ENCODE data around the gene CCDC183.
"Not testable (repeated sequence)": the region's sequence is repeated elsewhere in the genome, so short reads cannot be mapped to it uniquely, and the experiment has no call there.

Gene CCDC183

GRCh38 chr9:136796238-136796774, at the start of gene CCDC183:
Gene CCDC183 (plus strand): TSS chr9:136796338. CDS start chr9:136796398, 60 bp downstream.
- FAIRE-seq, result no peak

- no peak for FAIRE-seq
Observed at GRCh38 chr9:136746621-136747020, 49.5 kb upstream of the CCDC183 start.

- no peak for FAIRE-seq
Observed at GRCh38 chr9:136747161-136748060, 48.7 kb upstream of the CCDC183 start.

- no peak for FAIRE-seq
Observed at GRCh38 chr9:136748201-136748600, 47.9 kb upstream of the CCDC183 start, which contains the start of gene LCN6. Gene LCN6 (minus strand): TSS chr9:136748525. CDS start chr9:136748483, 42 bp downstream.

GRCh38 chr9:136748666-136749611, 47.2 kb upstream of the CCDC183 start:
- no peak for FAIRE-seq

- no peak for FAIRE-seq
Observed at GRCh38 chr9:136750526-136750925, 45.6 kb upstream of the CCDC183 start.

GRCh38 chr9:136751244-136751643, 44.9 kb upstream of the CCDC183 start:
- no peak for FAIRE-seq

GRCh38 chr9:136751814-136752213, 44.3 kb upstream of the CCDC183 start:
- no peak for FAIRE-seq

GRCh38 chr9:136753371-136754058, 42.6 kb upstream of the CCDC183 start:
- FAIRE-seq, result no peak

- no peak for FAIRE-seq
Observed at GRCh38 chr9:136754059-136754572, 42.0 kb upstream of the CCDC183 start.

GRCh38 chr9:136754626-136755301, 41.4 kb upstream of the CCDC183 start:
- FAIRE-seq, result no peak

GRCh38 chr9:136755302-136756133, 40.6 kb upstream of the CCDC183 start:
- not testable (repeated sequence) for FAIRE-seq

GRCh38 chr9:136756134-136756438, 40.1 kb upstream of the CCDC183 start:
- FAIRE-seq, result no peak

GRCh38 chr9:136756836-136757235, 39.3 kb upstream of the CCDC183 start:
- no peak for FAIRE-seq

GRCh38 chr9:136757328-136757727, 38.8 kb upstream of the CCDC183 start:
- no peak for FAIRE-seq

GRCh38 chr9:136757751-136758140, 38.4 kb upstream of the CCDC183 start:
- no peak for FAIRE-seq

GRCh38 chr9:136759001-136759400, 37.1 kb upstream of the CCDC183 start:
- no peak for FAIRE-seq

GRCh38 chr9:136759436-136760325, 36.5 kb upstream of the CCDC183 start:
- FAIRE-seq, result no peak

GRCh38 chr9:136760424-136760823, 35.7 kb upstream of the CCDC183 start:
- no peak for FAIRE-seq
